ENCODE measurements around the gene GRM4. TPM values are rescaled to one million over a fixed set of nuclear protein-coding genes. Genes with fewer than 3 reads are reported as not detected.
A peak's percentile ranks its signal among the peaks of the same experiment; 100 is the strongest.

The GRM4 gene
- total RNA-seq, 1 experiment from 2014 or later: not detected

DNA sequence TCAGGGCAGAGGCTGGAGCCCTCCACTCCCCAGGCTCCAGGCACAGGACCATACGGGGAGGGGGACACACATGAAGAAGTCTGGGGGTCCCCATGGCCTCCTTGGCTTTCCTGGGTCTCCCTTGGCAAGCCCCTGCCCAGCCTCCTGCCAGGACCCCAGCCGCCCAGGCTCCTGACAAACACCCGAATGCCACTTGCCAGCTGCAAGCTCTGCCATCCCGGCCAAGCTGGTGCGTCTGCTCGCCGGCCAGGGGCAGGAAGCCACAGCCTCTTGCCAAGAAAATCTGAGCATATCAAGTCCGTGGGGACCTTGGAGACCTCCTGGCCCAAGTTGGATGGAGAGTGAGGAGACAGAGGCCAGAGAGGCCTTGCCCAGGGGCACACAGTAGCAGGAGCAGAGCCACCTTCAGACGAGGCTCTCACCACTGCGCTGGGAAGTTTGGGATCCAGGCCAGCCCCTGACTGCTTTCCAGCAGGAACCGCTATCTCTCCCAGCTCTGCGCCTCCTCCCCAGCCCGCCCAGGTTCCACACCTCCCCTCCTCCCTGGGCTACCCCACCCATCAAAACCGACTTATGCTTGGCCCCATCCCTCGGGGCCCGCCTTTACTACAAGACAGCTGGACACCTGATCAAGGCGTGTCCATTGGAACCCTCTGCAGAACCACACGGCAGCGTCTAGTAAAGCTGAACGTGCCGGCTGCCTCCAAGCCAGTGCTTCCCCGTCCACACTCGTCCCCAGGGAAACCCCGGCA, 80.2 kb downstream of the GRM4 start:
- no peak overlapping the region for H2AFZ ChIP-seq (ENCODE audit: low read length)
- no peaks in the 10 kb centered on the region for H3K79me2 ChIP-seq (ENCODE audit: low read length)
- H3F3A ChIP-seq (ENCODE audit: low read length, unreplicated experiment): no peaks in the 10 kb centered on the region
- no TSS peak for BruUV-seq (replicated peaks)
- H3K27me3 ChIP-seq (ENCODE audit: low read length): peaks cover 61% of the 10 kb centered on the region
- POLR2A ChIA-PET (ENCODE audit: unreplicated experiment): no interaction called here
- DNase-seq: no peak
- CTCF ChIA-PET: no interaction called here
- no peak for TF ChIP-seq EZH2phosphoT487 (IDR thresholded peaks at IDR 0.05; ENCODE audit: borderline replicate concordance, low read length)
- no peak for TF ChIP-seq EZH2 (IDR thresholded peaks at IDR 0.05; ENCODE audit: low read length, unreplicated experiment)
- TF ChIP-seq, protein P1, sequence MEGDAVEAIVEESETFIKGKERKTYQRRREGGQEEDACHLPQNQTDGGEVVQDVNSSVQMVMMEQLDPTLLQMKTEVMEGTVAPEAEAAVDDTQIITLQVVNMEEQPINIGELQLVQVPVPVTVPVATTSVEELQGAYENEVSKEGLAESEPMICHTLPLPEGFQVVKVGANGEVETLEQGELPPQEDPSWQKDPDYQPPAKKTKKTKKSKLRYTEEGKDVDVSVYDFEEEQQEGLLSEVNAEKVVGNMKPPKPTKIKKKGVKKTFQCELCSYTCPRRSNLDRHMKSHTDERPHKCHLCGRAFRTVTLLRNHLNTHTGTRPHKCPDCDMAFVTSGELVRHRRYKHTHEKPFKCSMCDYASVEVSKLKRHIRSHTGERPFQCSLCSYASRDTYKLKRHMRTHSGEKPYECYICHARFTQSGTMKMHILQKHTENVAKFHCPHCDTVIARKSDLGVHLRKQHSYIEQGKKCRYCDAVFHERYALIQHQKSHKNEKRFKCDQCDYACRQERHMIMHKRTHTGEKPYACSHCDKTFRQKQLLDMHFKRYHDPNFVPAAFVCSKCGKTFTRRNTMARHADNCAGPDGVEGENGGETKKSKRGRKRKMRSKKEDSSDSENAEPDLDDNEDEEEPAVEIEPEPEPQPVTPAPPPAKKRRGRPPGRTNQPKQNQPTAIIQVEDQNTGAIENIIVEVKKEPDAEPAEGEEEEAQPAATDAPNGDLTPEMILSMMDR (conservative IDR thresholded peaks at IDR 0.05; ENCODE audit: low read depth, low read length): no peak
- H4K20me1 ChIP-seq (ENCODE audit: low read length): no peaks in the 10 kb centered on the region
- intact Hi-C loops (cut with micrococcal nuclease): no loop called here
- H3K9me3 ChIP-seq (ENCODE audit: low read length): no peaks in the 10 kb centered on the region
- H3K27ac ChIP-seq (ENCODE audit: low read length): no peak overlapping the region
- H3K4me2 ChIP-seq (ENCODE audit: low read length): no peak overlapping the region
- H3K9me2 ChIP-seq (replicated peaks; ENCODE audit: low read length): no peaks in the 10 kb centered on the region
- H3K4me1 ChIP-seq (ENCODE audit: insufficient read depth, low read length): no peaks in the 10 kb centered on the region
- H3K9ac ChIP-seq (ENCODE audit: low read length): no peak overlapping the region
- H3K36me3 ChIP-seq (ENCODE audit: low read depth, low read length): no peaks in the 10 kb centered on the region
- ATAC-seq: peak; percentile 54
- H3K4me3 ChIP-seq (ENCODE audit: low read length): no peak overlapping the region

DNA sequence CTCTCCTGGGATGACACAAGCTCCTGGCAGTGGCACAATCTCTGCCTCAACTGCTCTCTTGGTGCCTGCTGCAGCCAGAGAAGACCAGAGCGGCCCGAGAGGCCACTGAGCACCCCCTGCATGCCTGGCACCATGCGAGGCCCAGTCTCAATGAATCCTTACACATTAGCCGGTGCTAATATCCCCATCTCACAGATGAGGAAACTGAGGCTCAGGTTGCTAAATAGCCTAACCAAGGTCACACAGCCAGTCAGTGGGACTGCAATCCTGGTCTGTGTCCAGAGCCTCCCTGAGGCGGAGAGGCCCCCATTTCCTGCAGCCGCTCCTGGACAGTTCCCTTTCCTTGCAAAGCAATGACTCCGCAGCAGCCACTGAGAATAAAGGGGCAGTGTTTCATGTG, 81.2 kb downstream of the GRM4 start:
- POLR2A ChIA-PET (ENCODE audit: unreplicated experiment): no interaction called here
- CTCF ChIA-PET: no interaction called here

DNA sequence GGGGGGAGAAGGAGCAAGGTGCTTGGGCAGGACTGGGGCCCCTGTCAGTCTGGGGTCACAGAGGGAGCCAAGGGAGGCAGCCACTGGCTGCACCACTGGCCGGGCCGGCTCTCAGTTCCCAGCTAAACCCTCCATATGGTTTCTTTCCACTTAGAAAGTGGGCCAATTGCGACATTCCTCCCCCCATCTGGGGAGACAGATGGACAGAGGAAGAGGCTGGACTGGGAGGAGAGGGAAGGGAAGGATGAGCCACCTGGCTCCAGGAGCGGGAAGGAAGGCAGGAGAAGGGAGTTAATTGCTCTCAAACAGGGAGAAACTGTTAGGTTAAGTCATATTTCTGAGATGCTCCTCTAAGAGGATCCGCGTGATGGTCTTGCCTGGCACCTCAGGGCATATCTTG, 82.2 kb downstream of the GRM4 start:
- CTCF ChIA-PET: no interaction called here
- H3K4me3 ChIP-seq (ENCODE audit: low read length): no peak overlapping the region
- TF ChIP-seq EZH2 (IDR thresholded peaks at IDR 0.05; ENCODE audit: low read length, unreplicated experiment) (no peak), EZH2phosphoT487 (IDR thresholded peaks at IDR 0.05; ENCODE audit: borderline replicate concordance, low read length) (no peak)
- TF ChIP-seq, protein P1 (conservative IDR thresholded peaks at IDR 0.05; ENCODE audit: low read depth, low read length): no peak
- no peaks in the 10 kb centered on the region for H4K20me1 ChIP-seq (ENCODE audit: low read length)
- no peaks in the 10 kb centered on the region for H3F3A ChIP-seq (ENCODE audit: low read length, unreplicated experiment)
- H2AFZ ChIP-seq (ENCODE audit: low read length): no peak overlapping the region
- H3K9me3 ChIP-seq (ENCODE audit: low read length): no peaks in the 10 kb centered on the region
- no peaks in the 10 kb centered on the region for H3K9me2 ChIP-seq (replicated peaks; ENCODE audit: low read length)
- BruUV-seq (replicated peaks): no TSS peak
- H3K4me1 ChIP-seq (ENCODE audit: insufficient read depth, low read length): no peaks in the 10 kb centered on the region
- no peaks in the 10 kb centered on the region for H3K36me3 ChIP-seq (ENCODE audit: low read depth, low read length)
- ATAC-seq (no peak), DNase-seq (no peak)
- no peak overlapping the region for H3K4me2 ChIP-seq (ENCODE audit: low read length)
- POLR2A ChIA-PET (ENCODE audit: unreplicated experiment): no interaction called here
- no peaks in the 10 kb centered on the region for H3K79me2 ChIP-seq (ENCODE audit: low read length)
- H3K27ac ChIP-seq (ENCODE audit: low read length): no peak overlapping the region
- no peak overlapping the region for H3K9ac ChIP-seq (ENCODE audit: low read length)
- peaks cover 61% of the 10 kb centered on the region for H3K27me3 ChIP-seq (ENCODE audit: low read length)
- intact Hi-C loops (cut with micrococcal nuclease): no loop called here

More for the DNA sequence above, 81.2 kb downstream of the GRM4 start:
- Histone ChIP-seq H3K36me3 (ENCODE audit: low read depth, low read length) (no peaks in the 10 kb centered on the region), H3K9ac (ENCODE audit: low read length) (no peak overlapping the region), H3F3A (ENCODE audit: low read length, unreplicated experiment) (no peaks in the 10 kb centered on the region), H3K27ac (ENCODE audit: low read length) (no peak overlapping the region), H3K4me3 (ENCODE audit: low read length) (no peak overlapping the region), H3K9me3 (ENCODE audit: low read length) (no peaks in the 10 kb centered on the region), H3K9me2 (replicated peaks; ENCODE audit: low read length) (no peaks in the 10 kb centered on the region), H3K4me2 (ENCODE audit: low read length) (no peak overlapping the region), H3K27me3 (ENCODE audit: low read length) (peaks cover 61% of the 10 kb centered on the region), H2AFZ (ENCODE audit: low read length) (no peak overlapping the region), H3K79me2 (ENCODE audit: low read length) (no peaks in the 10 kb centered on the region), H3K4me1 (ENCODE audit: insufficient read depth, low read length) (no peaks in the 10 kb centered on the region), H4K20me1 (ENCODE audit: low read length) (no peaks in the 10 kb centered on the region)
- no peak for TF ChIP-seq EZH2phosphoT487 (IDR thresholded peaks at IDR 0.05; ENCODE audit: borderline replicate concordance, low read length)
- no peak for TF ChIP-seq EZH2 (IDR thresholded peaks at IDR 0.05; ENCODE audit: low read length, unreplicated experiment)
- TF ChIP-seq, protein P1 (conservative IDR thresholded peaks at IDR 0.05; ENCODE audit: low read depth, low read length): no peak
- DNase-seq (no peak), ATAC-seq (no peak)
- BruUV-seq (replicated peaks): no TSS peak
- intact Hi-C loops (cut with micrococcal nuclease): no loop called here
